ENCODE measurements around the gene SLC17A3.

Gene SLC17A3

GRCh38 chr6:25874822-25875562, 949 bp upstream of the SLC17A3 start:
- H3K27me3 ChIP-seq (ENCODE audit: control insufficient read depth, insufficient read depth, low read length): no peaks in the 10 kb centered on the region
- H3K4me3 ChIP-seq (ENCODE audit: low read length): no peak overlapping the region
- H3K9me3 ChIP-seq (ENCODE audit: control insufficient read depth, insufficient read depth, low read length): no peaks in the 10 kb centered on the region
- no peaks in the 10 kb centered on the region for H3K36me3 ChIP-seq (ENCODE audit: control insufficient read depth, insufficient read depth, low read length)
- H3K4me1 ChIP-seq (ENCODE audit: control insufficient read depth, insufficient read depth, low read length): no peaks in the 10 kb centered on the region
- H3K27ac ChIP-seq (ENCODE audit: low read length): no peak overlapping the region
- no peak for DNase-seq (ENCODE audit: low read depth, low spot score)
- no CpG with 5 or more reads among the region's 3 CpGs for WGBS (ENCODE audit: insufficient coverage, insufficient read length)

DNA sequence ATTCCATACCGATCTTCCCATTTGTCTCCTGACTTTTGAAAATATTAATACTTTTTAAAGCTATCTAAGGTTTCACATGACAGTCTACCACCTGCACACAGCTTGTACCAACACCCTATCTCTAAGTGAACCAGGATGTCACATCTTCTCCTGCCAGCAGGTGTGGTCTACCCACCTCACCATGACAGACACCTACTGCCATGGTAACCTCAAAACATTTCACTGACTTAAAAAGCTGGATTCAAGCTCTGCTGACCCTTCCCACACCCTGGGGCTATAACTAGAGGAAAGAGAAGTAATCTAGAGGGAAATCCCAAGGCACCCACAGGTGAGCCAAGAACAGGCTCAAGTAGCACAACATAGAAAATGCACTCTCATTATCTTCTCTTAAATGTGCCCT, 1.2 kb downstream of the SLC17A3 start:
- no CpG with 5 or more reads among the region's 1 CpG for WGBS (ENCODE audit: insufficient coverage, insufficient read length)
- Histone ChIP-seq H3K27ac (ENCODE audit: low read length) (no peak overlapping the region), H3K4me3 (ENCODE audit: low read length) (no peak overlapping the region), H3K27me3 (ENCODE audit: control insufficient read depth, insufficient read depth, low read length) (no peaks in the 10 kb centered on the region), H3K4me1 (ENCODE audit: control insufficient read depth, insufficient read depth, low read length) (no peaks in the 10 kb centered on the region), H3K36me3 (ENCODE audit: control insufficient read depth, insufficient read depth, low read length) (no peaks in the 10 kb centered on the region), H3K9me3 (ENCODE audit: control insufficient read depth, insufficient read depth, low read length) (no peaks in the 10 kb centered on the region)
- DNase-seq (ENCODE audit: low read depth, low spot score): no peak

GRCh38 chr6:25869840-25870239, 4.2 kb downstream of the SLC17A3 start:
- H3K4me1 ChIP-seq (ENCODE audit: control insufficient read depth, insufficient read depth, low read length): no peaks in the 10 kb centered on the region
- H3K36me3 ChIP-seq (ENCODE audit: control insufficient read depth, insufficient read depth, low read length): no peaks in the 10 kb centered on the region
- no peaks in the 10 kb centered on the region for H3K9me3 ChIP-seq (ENCODE audit: control insufficient read depth, insufficient read depth, low read length)
- no peak overlapping the region for H3K4me3 ChIP-seq (ENCODE audit: low read length)
- H3K27ac ChIP-seq (ENCODE audit: low read length): no peak overlapping the region
- DNase-seq (ENCODE audit: low read depth, low spot score): no peak
- WGBS (ENCODE audit: insufficient coverage, insufficient read length): no CpG with 5 or more reads among the region's 1 CpG
- no peaks in the 10 kb centered on the region for H3K27me3 ChIP-seq (ENCODE audit: control insufficient read depth, insufficient read depth, low read length)

GRCh38 chr6:25868436-25869183, 5.4 kb downstream of the SLC17A3 start:
- H3K4me3 ChIP-seq (ENCODE audit: low read length): no peak overlapping the region
- H3K4me1 ChIP-seq (ENCODE audit: control insufficient read depth, insufficient read depth, low read length): no peaks in the 10 kb centered on the region
- no peaks in the 10 kb centered on the region for H3K9me3 ChIP-seq (ENCODE audit: control insufficient read depth, insufficient read depth, low read length)
- no peak for DNase-seq (ENCODE audit: low read depth, low spot score)
- no CpG with 5 or more reads among the region's 3 CpGs for WGBS (ENCODE audit: insufficient coverage, insufficient read length)
- no peaks in the 10 kb centered on the region for H3K27me3 ChIP-seq (ENCODE audit: control insufficient read depth, insufficient read depth, low read length)
- H3K27ac ChIP-seq (ENCODE audit: low read length): no peak overlapping the region
- no peaks in the 10 kb centered on the region for H3K36me3 ChIP-seq (ENCODE audit: control insufficient read depth, insufficient read depth, low read length)

GRCh38 chr6:25866011-25866410, 8.0 kb downstream of the SLC17A3 start:
- no peaks in the 10 kb centered on the region for H3K27me3 ChIP-seq (ENCODE audit: control insufficient read depth, insufficient read depth, low read length)
- no CpG with 5 or more reads among the region's 3 CpGs for WGBS (ENCODE audit: insufficient coverage, insufficient read length)
- DNase-seq (ENCODE audit: low read depth, low spot score): no peak

DNA sequence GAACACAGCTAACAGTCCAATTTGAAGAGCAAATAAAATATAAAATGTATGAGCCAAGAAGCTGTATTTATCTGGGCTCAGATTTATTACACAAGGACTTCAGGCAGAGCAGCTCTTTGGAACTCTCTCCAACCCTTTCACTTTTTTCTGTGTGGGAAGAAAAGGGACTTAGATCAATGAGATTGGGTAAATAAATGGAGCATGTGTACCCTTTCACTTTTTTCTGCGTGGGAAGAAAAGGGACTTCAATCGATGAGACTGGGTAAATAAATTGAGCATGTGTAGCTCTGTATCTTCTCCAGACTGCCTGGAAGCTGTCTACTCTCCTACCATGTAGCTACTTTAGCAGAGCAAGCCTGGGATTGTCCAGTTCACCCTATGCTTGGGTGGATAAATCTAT, 10.7 kb downstream of the SLC17A3 start:
- no CpG with 5 or more reads among the region's 2 CpGs for WGBS (ENCODE audit: insufficient coverage, insufficient read length)
- no peaks in the 10 kb centered on the region for H3K9me3 ChIP-seq (ENCODE audit: control insufficient read depth, insufficient read depth, low read length)
- DNase-seq (ENCODE audit: low read depth, low spot score): no peak
- no peaks in the 10 kb centered on the region for H3K4me1 ChIP-seq (ENCODE audit: control insufficient read depth, insufficient read depth, low read length)
- no peak overlapping the region for H3K27ac ChIP-seq (ENCODE audit: low read length)
- no peaks in the 10 kb centered on the region for H3K36me3 ChIP-seq (ENCODE audit: control insufficient read depth, insufficient read depth, low read length)
- no peaks in the 10 kb centered on the region for H3K27me3 ChIP-seq (ENCODE audit: control insufficient read depth, insufficient read depth, low read length)
- no peak overlapping the region for H3K4me3 ChIP-seq (ENCODE audit: low read length)

More at GRCh38 chr6:25866011-25866410, 8.0 kb downstream of the SLC17A3 start:
- H3K9me3 ChIP-seq (ENCODE audit: control insufficient read depth, insufficient read depth, low read length): no peaks in the 10 kb centered on the region
- H3K4me1 ChIP-seq (ENCODE audit: control insufficient read depth, insufficient read depth, low read length): no peaks in the 10 kb centered on the region
- H3K36me3 ChIP-seq (ENCODE audit: control insufficient read depth, insufficient read depth, low read length): no peaks in the 10 kb centered on the region
- H3K27ac ChIP-seq (ENCODE audit: low read length): no peak overlapping the region
- no peak overlapping the region for H3K4me3 ChIP-seq (ENCODE audit: low read length)

- H3K27ac ChIP-seq (ENCODE audit: low read length): no peak overlapping the region
- no peak for DNase-seq (ENCODE audit: low read depth, low spot score)
- no peak overlapping the region for H3K4me3 ChIP-seq (ENCODE audit: low read length)
- H3K27me3 ChIP-seq (ENCODE audit: control insufficient read depth, insufficient read depth, low read length): no peaks in the 10 kb centered on the region
- WGBS (ENCODE audit: insufficient coverage, insufficient read length): no CpG with 5 or more reads among the region's 4 CpGs
- no peaks in the 10 kb centered on the region for H3K36me3 ChIP-seq (ENCODE audit: control insufficient read depth, insufficient read depth, low read length)
- no peaks in the 10 kb centered on the region for H3K9me3 ChIP-seq (ENCODE audit: control insufficient read depth, insufficient read depth, low read length)
- H3K4me1 ChIP-seq (ENCODE audit: control insufficient read depth, insufficient read depth, low read length): no peaks in the 10 kb centered on the region
Observed at GRCh38 chr6:25862199-25862598, 11.8 kb downstream of the SLC17A3 start.

DNA sequence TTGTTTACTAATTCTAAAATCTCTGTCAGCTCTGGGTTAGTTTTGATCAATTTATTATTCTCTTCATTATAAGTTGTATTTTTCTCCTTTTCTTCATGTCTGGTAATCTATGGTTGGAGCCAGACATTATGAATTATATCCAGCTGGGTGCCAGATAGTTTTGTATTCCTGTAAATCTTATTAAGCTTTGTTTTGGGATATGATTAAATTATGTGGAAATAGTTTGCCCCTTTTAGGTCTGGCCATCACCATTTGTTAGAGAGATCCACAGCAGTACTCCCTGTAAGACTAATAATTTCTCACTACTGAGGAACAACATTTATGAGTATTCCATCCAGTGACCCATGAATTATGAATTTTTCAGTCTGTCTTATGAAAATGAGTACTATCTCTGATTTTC, 21.3 kb downstream of the SLC17A3 start:
- H3K36me3 ChIP-seq (ENCODE audit: control insufficient read depth, insufficient read depth, low read length): no peaks in the 10 kb centered on the region
- H3K9me3 ChIP-seq (ENCODE audit: control insufficient read depth, insufficient read depth, low read length): no peaks in the 10 kb centered on the region
- H3K27ac ChIP-seq (ENCODE audit: low read length): no peak overlapping the region
- no peak overlapping the region for H3K4me3 ChIP-seq (ENCODE audit: low read length)
- no peak for DNase-seq (ENCODE audit: low read depth, low spot score)
- no peaks in the 10 kb centered on the region for H3K27me3 ChIP-seq (ENCODE audit: control insufficient read depth, insufficient read depth, low read length)
- no peaks in the 10 kb centered on the region for H3K4me1 ChIP-seq (ENCODE audit: control insufficient read depth, insufficient read depth, low read length)

DNA sequence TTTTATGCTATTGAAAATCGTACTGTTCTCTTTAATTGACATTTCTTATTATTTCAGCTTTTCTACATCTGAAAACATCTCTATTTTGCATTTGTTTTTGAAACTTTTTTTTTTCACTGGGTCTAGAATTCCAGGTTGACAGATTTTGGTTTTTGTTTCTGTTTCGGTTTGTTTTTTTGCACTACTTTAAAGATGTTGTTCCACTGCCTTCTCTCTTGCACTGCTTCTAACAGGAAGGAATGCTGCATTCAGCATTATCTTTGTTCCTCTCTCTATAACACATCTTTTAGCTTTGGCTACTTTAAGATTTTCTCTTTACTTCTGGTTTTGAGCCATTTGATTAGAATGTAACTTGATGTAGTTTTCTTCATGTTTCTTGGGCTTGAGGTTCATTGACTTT, 22.1 kb downstream of the SLC17A3 start:
- DNase-seq (ENCODE audit: low read depth, low spot score): no peak
- H3K27me3 ChIP-seq (ENCODE audit: control insufficient read depth, insufficient read depth, low read length): no peaks in the 10 kb centered on the region
- WGBS (ENCODE audit: insufficient coverage, insufficient read length): no CpG with 5 or more reads among the region's 2 CpGs

DNA sequence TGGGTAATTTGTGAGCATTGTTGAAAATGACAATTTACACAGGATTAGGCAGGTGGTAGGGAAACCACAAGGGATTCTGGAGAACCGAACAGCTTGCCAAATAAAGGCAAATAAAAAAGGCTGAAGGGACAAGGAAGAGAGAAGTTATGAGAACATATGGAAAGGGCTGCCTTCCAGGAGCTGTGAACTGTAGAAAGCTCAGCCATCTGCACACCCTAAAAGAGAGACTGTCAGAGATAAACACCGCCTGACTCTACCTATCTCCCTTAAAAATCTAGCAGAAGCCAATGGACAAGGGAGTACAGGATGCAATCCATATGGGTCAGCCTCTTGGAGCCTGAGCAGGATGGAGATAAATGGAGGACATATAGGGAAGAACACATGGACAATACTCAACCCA, 29.5 kb downstream of the SLC17A3 start:
- DNase-seq (ENCODE audit: low read depth, low spot score): no peak
- WGBS (ENCODE audit: insufficient coverage, insufficient read length): no CpG with 5 or more reads among the region's 2 CpGs
- Histone ChIP-seq H3K9me3 (ENCODE audit: control insufficient read depth, insufficient read depth, low read length) (no peaks in the 10 kb centered on the region), H3K4me1 (ENCODE audit: control insufficient read depth, insufficient read depth, low read length) (no peaks in the 10 kb centered on the region), H3K27ac (ENCODE audit: low read length) (no peak overlapping the region), H3K27me3 (ENCODE audit: control insufficient read depth, insufficient read depth, low read length) (no peaks in the 10 kb centered on the region), H3K4me3 (ENCODE audit: low read length) (no peak overlapping the region), H3K36me3 (ENCODE audit: control insufficient read depth, insufficient read depth, low read length) (no peaks in the 10 kb centered on the region)

More for the DNA sequence above, 22.1 kb downstream of the SLC17A3 start:
- Histone ChIP-seq H3K4me3 (ENCODE audit: low read length) (no peak overlapping the region), H3K27ac (ENCODE audit: low read length) (no peak overlapping the region), H3K4me1 (ENCODE audit: control insufficient read depth, insufficient read depth, low read length) (no peaks in the 10 kb centered on the region), H3K36me3 (ENCODE audit: control insufficient read depth, insufficient read depth, low read length) (no peaks in the 10 kb centered on the region), H3K9me3 (ENCODE audit: control insufficient read depth, insufficient read depth, low read length) (no peaks in the 10 kb centered on the region)

DNA sequence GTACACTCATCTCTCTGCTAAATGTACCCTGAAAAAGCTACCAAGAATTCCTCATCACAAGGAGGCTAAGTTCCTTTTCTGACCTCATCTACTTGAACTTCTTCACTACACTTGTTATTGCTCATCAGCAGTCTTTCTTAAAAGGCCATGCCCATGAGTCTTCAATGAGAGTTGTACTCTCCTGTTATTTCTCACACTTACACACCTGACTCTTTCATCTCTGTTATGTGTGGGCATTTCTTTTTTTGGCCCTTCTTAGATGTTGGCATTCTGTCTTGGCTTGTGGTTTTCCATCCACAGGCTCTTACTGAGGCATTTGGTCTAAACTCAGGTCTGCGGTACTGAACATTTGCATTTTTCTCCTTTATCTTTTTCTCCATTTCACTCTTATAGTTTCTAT, 31.5 kb downstream of the SLC17A3 start:
- no peak for DNase-seq (ENCODE audit: low read depth, low spot score)
- no peaks in the 10 kb centered on the region for H3K36me3 ChIP-seq (ENCODE audit: control insufficient read depth, insufficient read depth, low read length)
- no CpG with 5 or more reads among the region's 1 CpG for WGBS (ENCODE audit: insufficient coverage, insufficient read length)

More for the DNA sequence above, 31.5 kb downstream of the SLC17A3 start:
- Histone ChIP-seq H3K27me3 (ENCODE audit: control insufficient read depth, insufficient read depth, low read length) (no peaks in the 10 kb centered on the region), H3K27ac (ENCODE audit: low read length) (no peak overlapping the region), H3K4me3 (ENCODE audit: low read length) (no peak overlapping the region), H3K4me1 (ENCODE audit: control insufficient read depth, insufficient read depth, low read length) (no peaks in the 10 kb centered on the region), H3K9me3 (ENCODE audit: control insufficient read depth, insufficient read depth, low read length) (no peaks in the 10 kb centered on the region)
